PC-3 (cell line): ENCODE data around the gene SNTG2. TPM values are rescaled to one million over a fixed set of nuclear protein-coding genes. Genes with fewer than 3 reads are reported as not detected.

ENCODE experiments used
- ATAC-seq: fragments of 200-7000 bp; cut with Tn5 transposase; 2 replicates; pipeline ENCODE4 v1.9.1; 2020; ENCODE audit warnings: mild to moderate bottlenecking, moderate library complexity
- BruUV-seq: library from RNA; stranded (reverse); fragments of 400-500 nt; replicated peaks from 2 replicates; lab custom pipeline; 2021; lab: Mats Ljungman, UMichigan
- CTCF ChIA-PET: fragments of 300-600 bp; sonication (Branson Sonifier 250); formaldehyde crosslinking; loops from one replicate; lab custom pipeline; 2022; ENCODE audit warnings: antibody characterized with exemption; lab: Charles Lee
- POLR2A ChIA-PET: fragments of 300-600 bp; sonication (Branson Sonifier 250); formaldehyde crosslinking; loops from one replicate; lab custom pipeline; 2022; ENCODE audit warnings: antibody characterized with exemption; ENCODE audit not compliant: unreplicated experiment; lab: Charles Lee
- DNase-seq: peaks from one replicate; pipeline ENCODE4 v3.0.0-alpha.2; 2015
- H2AFZ ChIP-seq: fragments of 300-600 bp; sonication (generic); 2 replicates; pipeline ENCODE4 v1.6.0; 2016; ENCODE audit warnings: antibody characterized with exemption, low read length
- H3F3A ChIP-seq: fragments of 300-600 bp; sonication (generic); one replicate; pipeline ENCODE4 v1.6.0; 2017; ENCODE audit warnings: antibody characterized with exemption, low read length, control low read depth, mild to moderate bottlenecking; ENCODE audit not compliant: unreplicated experiment
- H3K27ac ChIP-seq: fragments of 300-600 bp; sonication (generic); 2 replicates; pipeline ENCODE4 v1.5.1; 2016; ENCODE audit warnings: mild to moderate bottlenecking, low read length
- H3K27me3 ChIP-seq: fragments of 300-600 bp; sonication (generic); 2 replicates; pipeline ENCODE4 v1.6.1; 2016; ENCODE audit warnings: low read length, mixed read lengths
- H3K36me3 ChIP-seq: fragments of 300-600 bp; sonication (generic); 2 replicates; pipeline ENCODE4 v1.6.1; 2016; ENCODE audit warnings: low read depth, mixed run types, low read length, mixed read lengths
- H3K4me1 ChIP-seq: fragments of 300-600 bp; sonication (generic); 2 replicates; pipeline ENCODE4 v1.5.1; 2016; ENCODE audit warnings: low read length; ENCODE audit not compliant: insufficient read depth
- H3K4me2 ChIP-seq: fragments of 300-600 bp; sonication (generic); 2 replicates; pipeline ENCODE4 v1.6.0; 2016; ENCODE audit warnings: low read length
- H3K4me3 ChIP-seq: fragments of 300-600 bp; sonication (generic); 2 replicates; pipeline ENCODE4 v1.5.1; 2016; ENCODE audit warnings: mild to moderate bottlenecking, low read length, mixed read lengths
- H3K79me2 ChIP-seq: fragments of 300-600 bp; sonication (generic); 2 replicates; pipeline ENCODE4 v1.6.1; 2017; ENCODE audit warnings: low read length, mixed read lengths
- H3K9ac ChIP-seq: fragments of 300-600 bp; sonication (generic); 2 replicates; pipeline ENCODE4 v1.6.0; 2016; ENCODE audit warnings: mild to moderate bottlenecking, low read length
- H3K9me2 ChIP-seq: fragments of 300-600 bp; sonication (generic); replicated peaks from 2 replicates; pipeline ENCODE4 v1.6.1; 2016; ENCODE audit warnings: mixed run types, low read length, mixed read lengths
- H3K9me3 ChIP-seq: fragments of 300-600 bp; sonication (generic); 2 replicates; pipeline ENCODE4 v1.6.1; 2016; ENCODE audit warnings: low read length, mixed read lengths
- H4K20me1 ChIP-seq: fragments of 300-600 bp; sonication (generic); 2 replicates; pipeline ENCODE4 v1.6.1; 2016; ENCODE audit warnings: low read length, mixed read lengths
- EZH2 ChIP-seq: fragments of 300-600 bp; sonication (generic); IDR thresholded peaks from one replicate; pipeline ENCODE4 v1.6.1; 2017; ENCODE audit warnings: antibody characterized with exemption, mild to moderate bottlenecking, low read length; ENCODE audit not compliant: unreplicated experiment
- EZH2phosphoT487 ChIP-seq: fragments of 300-600 bp; sonication (generic); IDR thresholded peaks from 2 replicates; pipeline ENCODE4 v1.6.1; 2018; ENCODE audit warnings: mild to moderate bottlenecking, antibody characterized with exemption, low read length, borderline replicate concordance
- intact Hi-C: fragments of 100-400 bp; cut with micrococcal nuclease; formaldehyde crosslinking; loops from 2 replicates; pipeline ENCODE4 v1.9.0; 2023
- total RNA-seq: library from RNA; depleted of rRNA; stranded (reverse); fragments of >200 nt; gene quantifications from 2 replicates; pipeline ENCODE4 v1.2.3, GENCODE V29; 2014
- TF ChIP-seq, protein P1 (sequence below): fragments of 300-600 bp; sonication (generic); conservative IDR thresholded peaks from 2 replicates; pipeline ENCODE4 v1.5.1; 2017; ENCODE audit warnings: antibody characterized with exemption, low read depth, mild to moderate bottlenecking, low read length

Gene SNTG2
- total RNA-seq, 1 experiment from 2014 or later, result not detected

DNA sequence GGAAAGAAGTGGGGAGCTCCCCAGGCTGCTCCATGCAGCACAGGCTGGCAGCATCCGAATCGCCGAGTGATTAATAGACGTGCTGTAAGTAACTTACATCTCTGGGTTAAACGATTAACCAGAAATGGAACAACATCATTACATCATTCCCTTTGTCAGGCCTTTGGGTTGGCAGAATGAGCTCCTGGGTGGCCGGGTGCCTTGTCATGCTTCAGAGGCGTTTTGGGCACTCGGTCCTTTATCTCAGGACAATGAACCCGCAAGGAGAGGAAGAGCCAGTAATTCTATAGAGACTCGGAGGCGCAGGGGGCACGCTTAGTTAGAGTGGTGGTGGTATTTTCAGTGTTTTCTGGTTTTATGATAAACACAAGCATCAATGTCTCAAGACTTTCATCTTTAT is 315.7 kb downstream of the SNTG2 start:
- no peak for ATAC-seq
- POLR2A ChIA-PET, result no interaction called here
- Histone ChIP-seq H3K27ac (no peak overlapping the region), H3K9me3 (no peaks in the 10 kb centered on the region), H3K4me2 (no peak overlapping the region), H3K36me3 (no peaks in the 10 kb centered on the region), H4K20me1 (no peaks in the 10 kb centered on the region), H3K27me3 (peaks cover 94% of the 10 kb centered on the region), H3K4me3 (no peak overlapping the region), H3K4me1 (no peaks in the 10 kb centered on the region), H3K9me2 (no peaks in the 10 kb centered on the region), H3K79me2 (no peaks in the 10 kb centered on the region), H3K9ac (no peak overlapping the region), H3F3A (no peaks in the 10 kb centered on the region), H2AFZ (no peak overlapping the region)
- CTCF ChIA-PET, result no interaction called here
- intact Hi-C loops, result no loop called here
- TF ChIP-seq EZH2phosphoT487 (no peak), EZH2 (no peak)
- TF ChIP-seq, protein P1, sequence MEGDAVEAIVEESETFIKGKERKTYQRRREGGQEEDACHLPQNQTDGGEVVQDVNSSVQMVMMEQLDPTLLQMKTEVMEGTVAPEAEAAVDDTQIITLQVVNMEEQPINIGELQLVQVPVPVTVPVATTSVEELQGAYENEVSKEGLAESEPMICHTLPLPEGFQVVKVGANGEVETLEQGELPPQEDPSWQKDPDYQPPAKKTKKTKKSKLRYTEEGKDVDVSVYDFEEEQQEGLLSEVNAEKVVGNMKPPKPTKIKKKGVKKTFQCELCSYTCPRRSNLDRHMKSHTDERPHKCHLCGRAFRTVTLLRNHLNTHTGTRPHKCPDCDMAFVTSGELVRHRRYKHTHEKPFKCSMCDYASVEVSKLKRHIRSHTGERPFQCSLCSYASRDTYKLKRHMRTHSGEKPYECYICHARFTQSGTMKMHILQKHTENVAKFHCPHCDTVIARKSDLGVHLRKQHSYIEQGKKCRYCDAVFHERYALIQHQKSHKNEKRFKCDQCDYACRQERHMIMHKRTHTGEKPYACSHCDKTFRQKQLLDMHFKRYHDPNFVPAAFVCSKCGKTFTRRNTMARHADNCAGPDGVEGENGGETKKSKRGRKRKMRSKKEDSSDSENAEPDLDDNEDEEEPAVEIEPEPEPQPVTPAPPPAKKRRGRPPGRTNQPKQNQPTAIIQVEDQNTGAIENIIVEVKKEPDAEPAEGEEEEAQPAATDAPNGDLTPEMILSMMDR, result no peak
- DNase-seq, result no peak
- BruUV-seq, result no TSS peak

DNA sequence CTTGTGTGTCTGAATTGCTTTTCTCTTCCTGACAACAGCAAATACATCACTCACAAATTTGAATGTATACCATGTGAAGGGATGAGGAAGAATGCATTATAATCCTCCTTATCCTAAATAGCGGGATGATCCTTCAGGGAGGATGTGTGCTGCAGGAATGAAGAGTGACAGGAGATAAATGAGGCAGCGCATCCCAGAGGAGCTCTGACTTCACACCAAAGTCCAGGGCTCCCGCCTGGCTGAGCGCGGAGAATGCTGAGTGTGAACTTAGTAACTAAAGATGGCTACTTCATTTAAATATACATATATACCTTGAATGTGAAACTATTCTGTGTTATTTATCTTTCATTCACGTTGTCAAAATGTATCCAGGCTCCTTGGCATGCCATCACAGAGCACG is 317.4 kb downstream of the SNTG2 start:
- H3K9ac ChIP-seq, result no peak overlapping the region
- H3K27ac ChIP-seq, result no peak overlapping the region
- H3K9me2 ChIP-seq, result no peaks in the 10 kb centered on the region
- no peaks in the 10 kb centered on the region for H4K20me1 ChIP-seq
- no peaks in the 10 kb centered on the region for H3K79me2 ChIP-seq
- no peak for ATAC-seq
- POLR2A ChIA-PET, result no interaction called here
- intact Hi-C loops, result no loop called here
- H3K27me3 ChIP-seq, result peaks cover 90% of the 10 kb centered on the region
- H3K4me3 ChIP-seq, result no peak overlapping the region
- H3K9me3 ChIP-seq, result no peaks in the 10 kb centered on the region
- no peak overlapping the region for H3K4me2 ChIP-seq
- H3K4me1 ChIP-seq, result no peaks in the 10 kb centered on the region
- H2AFZ ChIP-seq, result no peak overlapping the region
- H3K36me3 ChIP-seq, result no peaks in the 10 kb centered on the region
- TF ChIP-seq EZH2phosphoT487, result no peak
- TF ChIP-seq EZH2, result no peak
- TF ChIP-seq, protein P1, result no peak
- no TSS peak for BruUV-seq
- no peak for DNase-seq
- CTCF ChIA-PET, result no interaction called here
- no peaks in the 10 kb centered on the region for H3F3A ChIP-seq

DNA sequence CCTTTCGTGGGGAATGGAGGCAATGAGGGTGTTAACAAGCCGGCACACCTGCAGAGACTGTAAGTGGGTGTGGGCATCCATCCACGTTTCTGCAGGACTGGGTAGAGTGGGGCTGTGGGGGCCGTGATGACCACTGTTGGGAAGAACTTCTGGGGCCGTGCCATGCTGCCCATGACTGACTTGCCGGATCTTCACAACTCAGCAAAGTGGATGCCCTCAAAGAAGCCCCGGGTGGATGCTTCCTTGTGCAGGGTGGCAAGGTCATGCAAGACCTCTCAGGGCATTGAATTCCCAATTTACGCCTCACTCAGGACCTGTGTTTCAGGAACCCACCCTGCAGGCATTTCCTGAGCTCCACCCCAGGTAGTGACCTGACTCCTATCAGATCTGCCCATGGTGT is 319.2 kb downstream of the SNTG2 start:
- no peak for DNase-seq
- BruUV-seq, result no TSS peak
- Histone ChIP-seq H3K4me1 (no peaks in the 10 kb centered on the region), H3K36me3 (no peaks in the 10 kb centered on the region), H3K4me3 (no peak overlapping the region), H3K9ac (no peak overlapping the region), H2AFZ (no peak overlapping the region), H4K20me1 (no peaks in the 10 kb centered on the region), H3K4me2 (no peak overlapping the region), H3F3A (no peaks in the 10 kb centered on the region), H3K9me3 (no peaks in the 10 kb centered on the region), H3K79me2 (no peaks in the 10 kb centered on the region), H3K27ac (no peak overlapping the region), H3K9me2 (no peaks in the 10 kb centered on the region), H3K27me3 (peaks cover 92% of the 10 kb centered on the region)
- ChIA-PET POLR2A (no interaction called here), CTCF (no interaction called here)
- intact Hi-C loops, result no loop called here
- no peak for TF ChIP-seq EZH2phosphoT487
- no peak for TF ChIP-seq EZH2
- TF ChIP-seq, protein P1, result no peak
- ATAC-seq, result no peak
